Measurements from ENCODE around the gene ADAM21.
A peak's percentile ranks its signal among the peaks of the same experiment; 100 is the strongest.
"Not testable (repeated sequence)": the region's sequence is repeated elsewhere in the genome, so short reads cannot be mapped to it uniquely, and the experiment has no call there.

ADAM21 gene

GRCh38 chr14:70451874-70452273 is at the start of gene ADAM21:
Gene ADAM21, plus strand, starts transcription at chr14:70452174. Its CDS starts 5,326 bp downstream, at chr14:70457500.
- DNase-seq, result no peak

- not testable (repeated sequence) for DNase-seq
Measured at GRCh38 chr14:70403335-70403734, 48.6 kb upstream of the ADAM21 start.

GRCh38 chr14:70406216-70406615 is 45.8 kb upstream of the ADAM21 start:
- not testable (repeated sequence) for DNase-seq

- no peak for DNase-seq
Measured at GRCh38 chr14:70407621-70408020, 44.4 kb upstream of the ADAM21 start.

- no peak for DNase-seq
Measured at GRCh38 chr14:70415788-70416187, 36.2 kb upstream of the ADAM21 start.

- no peak for DNase-seq
Measured at GRCh38 chr14:70416338-70416724, 35.6 kb upstream of the ADAM21 start.

- peak; percentile 76 for DNase-seq
Measured at GRCh38 chr14:70416725-70417349, 35.1 kb upstream of the ADAM21 start, which contains the start of gene SYNJ2BP. Gene SYNJ2BP, minus strand, starts transcription at chr14:70417090. Its CDS starts 127 bp downstream, at chr14:70416963.

GRCh38 chr14:70419270-70419931 is 32.6 kb upstream of the ADAM21 start:
- not testable (repeated sequence) for DNase-seq

GRCh38 chr14:70422538-70422937 is 29.4 kb upstream of the ADAM21 start:
- no peak for DNase-seq

- DNase-seq, result no peak
Measured at GRCh38 chr14:70425354-70425753, 26.6 kb upstream of the ADAM21 start.

- DNase-seq, result not testable (repeated sequence)
Measured at GRCh38 chr14:70426555-70426954, 25.4 kb upstream of the ADAM21 start.

GRCh38 chr14:70436867-70437266 is 15.1 kb upstream of the ADAM21 start:
- DNase-seq, result no peak

GRCh38 chr14:70441641-70442040 is 10.3 kb upstream of the ADAM21 start:
- no peak for DNase-seq

GRCh38 chr14:70442750-70443149 is 9.2 kb upstream of the ADAM21 start:
- DNase-seq, result no peak

GRCh38 chr14:70448633-70449340 is 3.2 kb upstream of the ADAM21 start:
- no peak for DNase-seq

GRCh38 chr14:70454731-70455130 is 2.8 kb downstream of the ADAM21 start:
- no peak for DNase-seq

GRCh38 chr14:70468731-70469130 is 16.8 kb downstream of the ADAM21 start:
- no peak for DNase-seq

GRCh38 chr14:70470863-70471563 is 19.0 kb downstream of the ADAM21 start:
- not testable (repeated sequence) for DNase-seq

GRCh38 chr14:70472253-70473159 is 20.5 kb downstream of the ADAM21 start:
- DNase-seq, result no peak

- no peak for DNase-seq
Measured at GRCh38 chr14:70473825-70474224, 21.9 kb downstream of the ADAM21 start.

- DNase-seq, result not testable (repeated sequence)
Measured at GRCh38 chr14:70475459-70475858, 23.5 kb downstream of the ADAM21 start.
